Keratinocyte (primary cell): Measurements from ENCODE around the gene COA5. TPM values are rescaled to one million over a fixed set of nuclear protein-coding genes. Genes with fewer than 3 reads are reported as not detected.

ENCODE experiments used
- DNase-seq: peaks from one replicate; pipeline ENCODE4 v3.0.0-alpha.2; 2011; ENCODE audit warnings: low read depth, missing footprints, low spot score
- FAIRE-seq: peaks from 2 replicates; lab custom pipeline; 2011; peaks lifted over from hg19 to GRCh38; lab: Jason Lieb, UNC
- H2AFZ ChIP-seq: 2 replicates; pipeline ENCODE4 v1.6.0; 2012; ENCODE audit warnings: low read length, control low read depth, inconsistent platforms; ENCODE audit not compliant: control insufficient read depth
- H3K27ac ChIP-seq: 2 replicates; pipeline ENCODE4 v1.5.1; 2011; ENCODE audit warnings: low read length; ENCODE audit not compliant: control insufficient read depth, insufficient read depth
- H3K27me3 ChIP-seq: 3 replicates; pipeline ENCODE4 v1.6.0; 2011; ENCODE audit warnings: low read length; ENCODE audit not compliant: control insufficient read depth, insufficient read depth; ENCODE audit errors: extremely low read depth
- H3K36me3 ChIP-seq, 2 experiments: 2 replicates in 1 of 2; 3 replicates in 1 of 2; pipeline ENCODE4 v1.5.1; 2011; ENCODE audit warnings: low read length in 2 of 2, mild to moderate bottlenecking in 1 of 2; ENCODE audit not compliant: control insufficient read depth in 2 of 2, insufficient read depth in 2 of 2; ENCODE audit errors: extremely low read depth in 1 of 2
- H3K4me1 ChIP-seq: 3 replicates; pipeline ENCODE4 v1.5.1; 2011; ENCODE audit warnings: low read length; ENCODE audit not compliant: control insufficient read depth, insufficient read depth; ENCODE audit errors: extremely low read depth
- H3K4me2 ChIP-seq: 3 replicates; pipeline ENCODE4 v1.6.0; 2011; ENCODE audit warnings: low read depth, low read length; ENCODE audit not compliant: control insufficient read depth, insufficient read depth; ENCODE audit errors: extremely low read depth
- H3K4me3 ChIP-seq, 3 experiments: fragments of 200-600 bp in 1 of 3; sonication (generic) in 1 of 3; 2 replicates in 2 of 3; 3 replicates in 1 of 3; pipeline ENCODE4 v1.5.1; 2011 to 2016; ENCODE audit warnings: low read length in 3 of 3, mild to moderate bottlenecking in 3 of 3, control low read depth in 2 of 3, inconsistent platforms in 1 of 3, low read depth in 1 of 3, mixed read lengths in 1 of 3, mixed run types in 1 of 3, moderate library complexity in 1 of 3; ENCODE audit not compliant: control insufficient read depth in 2 of 3, insufficient read depth in 2 of 3; ENCODE audit errors: extremely low read depth in 1 of 3
- H3K79me2 ChIP-seq: 2 replicates; pipeline ENCODE4 v1.6.0; 2012; ENCODE audit warnings: low read length; ENCODE audit not compliant: control insufficient read depth, insufficient read depth
- H3K9ac ChIP-seq: 3 replicates; pipeline ENCODE4 v1.6.0; 2011; ENCODE audit warnings: low read length; ENCODE audit not compliant: control insufficient read depth, insufficient read depth; ENCODE audit errors: extremely low read depth
- H3K9me1 ChIP-seq: 3 replicates; pipeline ENCODE4 v1.6.0; 2011; ENCODE audit warnings: low read length; ENCODE audit not compliant: control insufficient read depth, insufficient read depth; ENCODE audit errors: extremely low read depth
- H3K9me3 ChIP-seq: 2 replicates; pipeline ENCODE4 v1.5.1; 2012; ENCODE audit warnings: low read depth, low read length; ENCODE audit not compliant: control insufficient read depth
- H4K20me1 ChIP-seq: 3 replicates; pipeline ENCODE4 v1.6.0; 2011; ENCODE audit warnings: low read length; ENCODE audit not compliant: control insufficient read depth, insufficient read depth; ENCODE audit errors: extremely low read depth
- CTCF ChIP-seq, 3 experiments: IDR thresholded peaks in 1 of 3; conservative IDR thresholded peaks in 1 of 3; optimal IDR thresholded peaks in 1 of 3; 2 replicates in 2 of 3; 3 replicates in 1 of 3; pipeline versions ENCODE3 to v1.5.1; 2011; ENCODE audit warnings: low read length in 3 of 3, mild to moderate bottlenecking in 3 of 3, moderate library complexity in 2 of 3, control low read depth in 1 of 3, inconsistent platforms in 1 of 3; ENCODE audit not compliant: insufficient read depth in 2 of 3; ENCODE audit errors: extremely low read depth in 1 of 3
- EZH2 ChIP-seq: IDR thresholded peaks from one replicate; pipeline ENCODE4 v1.6.1; 2012; ENCODE audit warnings: inconsistent platforms, mild to moderate bottlenecking, low read length, moderate library complexity
- dilution Hi-C: fragments of 300-500 bp; cut with MboI; formaldehyde crosslinking; loops from one replicate; pipeline ENCODE4 v1.7.0; 2020; ENCODE audit warnings: low sequenced_read_pairs; ENCODE audit not compliant: extremely low pct_ligation_motif_present
- polyA plus RNA-seq, 5 experiments: library from polyadenylated mRNA; depleted of rRNA in 3 of 5; stranded (reverse) in 3 of 5; stranded (forward) in 1 of 5; unstranded in 1 of 5; fragments of >200 nt; gene quantifications; 1 replicate in 1 of 5; 2 replicates in 3 of 5; 3 replicates in 1 of 5; pipeline versions ENCODE4 v1.2.1 to v1.2.3, GENCODE V29; 2011 to 2012; ENCODE audit warnings: missing spikeins in 2 of 5, low read depth in 1 of 5, low replicate concordance in 1 of 5

COA5 gene
- polyA plus RNA-seq, 1 donor (not counting 4 experiments of a cell fraction or from before 2014, with no cell fraction given) = 25.1 TPM

- DNase-seq (no peak), FAIRE-seq (no peak)
- Histone ChIP-seq H3K4me2 (no peak overlapping the region), H4K20me1 (no peaks in the 10 kb centered on the region), H3K9ac (no peak overlapping the region), H3K4me3 (no peak overlapping the region), H3K9me3 (no peaks in the 10 kb centered on the region), H3K4me1 (no peaks in the 10 kb centered on the region), H3K36me3 (peaks cover 3 to 11% of the 10 kb centered on the region in 2 experiments), H3K79me2 (no peaks in the 10 kb centered on the region), H3K27me3 (no peaks in the 10 kb centered on the region), H3K27ac (no peak overlapping the region), H3K9me1 (no peaks in the 10 kb centered on the region), H2AFZ (no peak overlapping the region)
- TF ChIP-seq EZH2 = no peak
- TF ChIP-seq CTCF (optimal IDR thresholded peaks at IDR 0.05 in 1 of 3, IDR thresholded peaks at IDR 0.05 in 1 of 3, conservative IDR thresholded peaks at IDR 0.05 in 1 of 3; ENCODE audit: extremely low read depth in 1 of 3, insufficient read depth in 2 of 3, low read length in 3 of 3) = no peak
- dilution Hi-C loops = no loop called here
Observed at GRCh38 chr2:98583276-98583675, 25.0 kb downstream of the COA5 start.

GRCh38 chr2:98582523-98582922, 25.8 kb downstream of the COA5 start:
- DNase-seq (no peak), FAIRE-seq (no peak)
- Histone ChIP-seq H3K79me2 (no peaks in the 10 kb centered on the region), H3K27me3 (no peaks in the 10 kb centered on the region), H3K4me3 (no peak overlapping the region), H3K9me1 (no peaks in the 10 kb centered on the region), H2AFZ (no peak overlapping the region), H3K9me3 (no peaks in the 10 kb centered on the region), H3K27ac (no peak overlapping the region), H3K36me3 (peaks cover 3 to 14% of the 10 kb centered on the region in 2 experiments), H3K4me1 (no peaks in the 10 kb centered on the region), H3K9ac (no peak overlapping the region), H3K4me2 (no peak overlapping the region), H4K20me1 (no peaks in the 10 kb centered on the region)
- dilution Hi-C loops = no loop called here
- TF ChIP-seq EZH2 (no peak), CTCF (optimal IDR thresholded peaks at IDR 0.05 in 1 of 3, IDR thresholded peaks at IDR 0.05 in 1 of 3, conservative IDR thresholded peaks at IDR 0.05 in 1 of 3; ENCODE audit: extremely low read depth in 1 of 3, insufficient read depth in 2 of 3, low read length in 3 of 3) (no peak)
